Left lung (tissue), 10 donors: ENCODE data around the gene ALOX12B. TPM values are rescaled to one million over a fixed set of nuclear protein-coding genes. Genes with fewer than 3 reads are reported as not detected.
"Not testable (repeated sequence)": the region's sequence is repeated elsewhere in the genome, so short reads cannot be mapped to it uniquely, and the experiment has no call there.

Experiments used
- ATAC-seq: fragments of 200-7000 bp; cut with Tn5 transposase; one replicate; pipeline ENCODE4 v1.9.1; 2020; ENCODE audit warnings: moderate library complexity
- DNase-seq, 4 donors: peaks; one replicate each; pipeline ENCODE4 v3.0.0-alpha.2; 2013 to 2020
- H3K27ac ChIP-seq, 2 donors: fragments of 200-600 bp; sonication (generic) in 1 of 2; one replicate each; pipeline versions ENCODE4 v1.5.0 to v1.8.0; 2020 to 2021
- H3K27me3 ChIP-seq, 2 donors: fragments of 200-600 bp; sonication (generic) in 1 of 2; one replicate each; pipeline versions ENCODE4 v1.5.0 to v1.8.0; 2020 to 2021
- H3K36me3 ChIP-seq, 2 donors: fragments of 200-600 bp; sonication (generic) in 1 of 2; one replicate each; pipeline versions ENCODE4 v1.5.0 to v1.8.0; 2020 to 2021
- H3K4me1 ChIP-seq, 2 donors: fragments of 200-600 bp; one replicate each; pipeline ENCODE4 v1.8.0; 2021
- H3K4me3 ChIP-seq, 2 donors: fragments of 200-600 bp; sonication (generic) in 1 of 2; one replicate each; pipeline versions ENCODE4 v1.5.0 to v1.8.0; 2020 to 2021; ENCODE audit warnings: mild to moderate bottlenecking in 1 of 2
- H3K9me3 ChIP-seq, 2 donors: fragments of 200-600 bp; sonication (generic) in 1 of 2; one replicate each; pipeline versions ENCODE4 v1.5.0 to v1.8.0; 2020 to 2021
- CTCF ChIP-seq, 2 donors: fragments of 200-600 bp; sonication (generic) in 1 of 2; IDR thresholded peaks; one replicate each; pipeline versions ENCODE4 v1.5.0 to v1.8.0; 2021; ENCODE audit warnings: antibody characterized with exemption in 2 of 2
- intact Hi-C, 2 donors: fragments of 100-400 bp; cut with DNase I; formaldehyde crosslinking; loops; one replicate each; pipeline versions ENCODE4 v1.11.2 to v1.14.2; 2022
- polyA plus RNA-seq, 6 donors: library from polyadenylated mRNA; unstranded; fragments of 120-200 nt; gene quantifications; one replicate each; pipeline ENCODE4 v1.2.1, GENCODE V29; 2013; ENCODE audit not compliant: insufficient read length in 6 of 6
- total RNA-seq, 2 donors: library from RNA; stranded (reverse); fragmentation: NEBNext Ultra II Directional; extraction: Animal tissue kit (Norgen Biotek cat#: 25700); gene quantifications; one replicate each; pipeline ENCODE4 v1.2.1, GENCODE V29; 2021
- donor health status: DM: no; HTN: yes; CAD: no.
- donor health status: DM: no; HTN: no; CAD: no.

Gene ALOX12B
- total and polyA plus RNA-seq, 8 donors: 0.20 to 0.32 (median 0.31) TPM; not detected in 3

DNA sequence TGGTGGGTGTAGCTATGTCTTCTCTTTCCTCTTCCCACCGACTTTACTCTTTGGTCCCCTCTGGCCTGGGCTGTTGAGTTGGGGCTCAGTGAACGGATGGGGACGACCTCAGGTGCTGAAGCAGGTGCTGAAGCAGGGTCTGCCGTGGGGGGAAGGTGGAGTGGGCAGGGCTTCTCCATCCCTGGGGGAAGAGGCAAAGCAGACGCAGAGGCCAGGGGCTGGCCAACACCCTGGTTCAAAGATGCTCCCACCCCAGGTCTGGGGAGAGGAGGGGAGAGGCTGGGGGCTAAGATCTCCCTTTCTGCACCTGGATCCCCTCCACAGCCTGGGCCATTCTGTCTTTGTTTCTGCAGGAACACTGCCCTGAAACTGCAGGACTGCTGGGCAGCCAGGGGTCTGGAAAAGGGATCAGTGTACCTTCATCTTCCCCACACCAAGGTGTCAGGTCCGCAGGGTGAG, 22.9 kb downstream of the ALOX12B start:
- intact Hi-C loops: no loop called here
- ATAC-seq: no peak
- Histone ChIP-seq H3K4me1 (peaks cover 5 to 14% of the 10 kb centered on the region in 2 donors), H3K9me3 (no peaks in the 10 kb centered on the region), H3K27ac (no peak overlapping the region), H3K36me3 (no peaks in the 10 kb centered on the region), H3K27me3 (peaks cover 33 to 56% of the 10 kb centered on the region in 2 donors), H3K4me3 (no peak overlapping the region)
- no peak for TF ChIP-seq CTCF (IDR thresholded peaks at IDR 0.05)
- peak in 1 of 4 donors; percentile 49 for DNase-seq

DNA sequence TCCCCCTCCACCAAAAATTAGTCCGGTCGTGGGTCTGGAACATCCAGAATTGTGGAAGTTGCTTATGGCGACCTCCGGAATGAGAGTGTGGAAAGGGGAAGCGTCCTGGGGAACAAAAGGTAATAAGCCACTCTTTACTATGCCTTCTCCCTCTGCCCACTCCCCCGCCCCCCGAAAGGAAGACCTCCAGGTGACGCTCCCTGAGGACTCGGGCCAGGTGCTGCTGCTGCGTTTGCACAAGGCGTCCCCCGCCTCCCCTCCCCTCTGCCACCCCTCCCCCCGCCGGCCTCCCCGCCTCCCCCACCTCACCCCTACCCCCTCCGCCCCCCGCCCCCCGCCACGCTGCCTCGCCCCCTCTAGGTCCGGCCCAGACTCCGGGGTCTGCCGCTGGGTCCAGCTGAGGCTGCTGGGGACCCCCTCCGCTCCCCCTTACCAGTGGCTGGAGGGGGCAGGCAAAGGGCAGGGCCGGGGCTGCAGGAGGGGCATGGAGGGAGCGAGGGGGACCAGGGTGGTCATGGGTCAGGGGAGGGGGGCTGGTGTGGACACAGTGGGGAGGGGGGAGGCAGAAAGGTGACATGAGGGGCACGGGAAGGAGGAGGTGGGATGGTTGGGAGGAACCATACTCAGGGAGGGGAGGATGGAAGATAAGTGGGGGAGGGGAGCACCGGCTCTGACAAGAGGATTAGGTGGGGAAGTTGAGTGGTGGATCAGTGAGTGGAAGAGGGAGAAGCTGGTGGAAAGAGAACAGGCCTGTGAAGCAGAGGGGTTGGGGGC, 23.6 kb downstream of the ALOX12B start:
- Histone ChIP-seq H3K36me3 (no peaks in the 10 kb centered on the region), H3K4me1 (peaks cover 0 to 9% of the 10 kb centered on the region in 2 donors), H3K27ac (no peak overlapping the region), H3K4me3 (no peak overlapping the region), H3K27me3 (peaks cover 33 to 62% of the 10 kb centered on the region in 2 donors), H3K9me3 (no peaks in the 10 kb centered on the region)
- no peak for TF ChIP-seq CTCF (IDR thresholded peaks at IDR 0.05)
- DNase-seq (peak in 1 of 4 donors; percentile 20), ATAC-seq (no peak)
- intact Hi-C loops: no loop called here

- H3K36me3 ChIP-seq: no peaks in the 10 kb centered on the region
- H3K4me1 ChIP-seq: peaks cover 0 to 8% of the 10 kb centered on the region in 2 donors
- intact Hi-C loops: no loop called here
- no peak for TF ChIP-seq CTCF (IDR thresholded peaks at IDR 0.05)
- no peaks in the 10 kb centered on the region for H3K9me3 ChIP-seq
- H3K27me3 ChIP-seq: peaks cover 33 to 72% of the 10 kb centered on the region in 2 donors
- no peak overlapping the region for H3K4me3 ChIP-seq
- ATAC-seq (no peak), DNase-seq (no peak)
- no peak overlapping the region for H3K27ac ChIP-seq
These were observed 24.6 kb downstream of the ALOX12B start for GRCh38 chr17:8062807-8063483.

DNA sequence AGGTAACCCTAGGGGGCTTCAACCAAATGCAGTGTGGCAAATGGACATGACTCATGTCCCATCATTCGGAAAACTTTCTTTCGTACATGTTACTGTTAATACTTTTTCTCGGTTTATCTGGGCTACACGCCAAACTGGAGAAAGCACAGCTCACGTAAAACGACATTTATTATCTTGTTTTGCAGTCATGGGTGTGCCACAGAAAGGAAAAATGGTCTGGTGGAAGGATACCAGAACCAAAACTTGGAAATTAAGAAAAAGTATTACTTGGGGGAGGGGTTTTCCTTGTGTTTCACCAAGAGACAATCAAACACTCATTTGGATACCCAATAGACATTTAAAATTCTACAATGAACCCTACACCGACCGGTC, 25.1 kb downstream of the ALOX12B start:
- H3K9me3 ChIP-seq: no peaks in the 10 kb centered on the region
- H3K27ac ChIP-seq: no peak overlapping the region
- no peak for ATAC-seq
- TF ChIP-seq CTCF (IDR thresholded peaks at IDR 0.05): no peak
- intact Hi-C loops: no loop called here
- no peak for DNase-seq
- no peak overlapping the region for H3K4me3 ChIP-seq
- H3K36me3 ChIP-seq: no peaks in the 10 kb centered on the region
- peaks cover 33 to 74% of the 10 kb centered on the region in 2 donors for H3K27me3 ChIP-seq
- H3K4me1 ChIP-seq: peaks cover 0 to 14% of the 10 kb centered on the region in 2 donors

DNA sequence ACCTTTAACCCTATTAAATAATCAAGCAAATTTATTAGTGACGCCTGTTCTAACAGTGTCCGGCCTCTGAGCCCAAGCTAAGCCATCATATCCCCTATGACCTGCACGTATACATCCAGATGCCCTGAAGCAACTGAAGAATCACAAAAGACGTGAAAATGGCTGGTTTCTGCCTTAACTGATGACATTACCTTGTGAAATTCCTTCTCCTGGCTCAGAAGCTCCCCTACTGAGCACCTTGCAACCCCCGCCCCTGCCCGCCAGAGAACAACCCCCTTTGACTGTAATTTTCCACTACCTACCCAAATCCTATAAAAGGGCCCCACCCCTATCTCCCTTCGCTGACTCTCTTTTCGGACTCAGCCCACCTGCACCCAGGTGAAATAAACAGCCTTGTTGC, 25.7 kb downstream of the ALOX12B start:
- DNase-seq, intact Hi-C loops, H3K9me3 ChIP-seq, ATAC-seq, H3K27ac ChIP-seq, H3K4me3 ChIP-seq, H3K36me3 ChIP-seq: not testable (repeated sequence)
- Histone ChIP-seq H3K27me3 (peaks cover 33 to 80% of the 10 kb centered on the region in 2 donors), H3K4me1 (peaks cover under 1 to 16% of the 10 kb centered on the region in 2 donors)
